Measurements from ENCODE around the gene LIPC. TPM values are rescaled to one million over a fixed set of nuclear protein-coding genes. Genes with fewer than 3 reads are reported as not detected.

The LIPC gene
- total RNA-seq, 1 experiment from 2014 or later, result not detected

GRCh38 chr15:58453931-58454793 lies 22.4 kb downstream of the LIPC start:
- no peak overlapping the region for H3K9ac ChIP-seq (ENCODE audit: low read length)
- H3K4me3 ChIP-seq (replicated peaks in 1 of 2; ENCODE audit: low read depth in 1 of 2, low read length in 2 of 2), result no peak overlapping the region
- TF ChIP-seq EZH2 (IDR thresholded peaks at IDR 0.05) (no peak), YY1 (IDR thresholded peaks at IDR 0.05; ENCODE audit: extremely low read depth, insufficient replicate concordance, low read depth, low read length) (no peak), MAX (IDR thresholded peaks at IDR 0.05) (no peak)
- TF ChIP-seq, protein P1, sequence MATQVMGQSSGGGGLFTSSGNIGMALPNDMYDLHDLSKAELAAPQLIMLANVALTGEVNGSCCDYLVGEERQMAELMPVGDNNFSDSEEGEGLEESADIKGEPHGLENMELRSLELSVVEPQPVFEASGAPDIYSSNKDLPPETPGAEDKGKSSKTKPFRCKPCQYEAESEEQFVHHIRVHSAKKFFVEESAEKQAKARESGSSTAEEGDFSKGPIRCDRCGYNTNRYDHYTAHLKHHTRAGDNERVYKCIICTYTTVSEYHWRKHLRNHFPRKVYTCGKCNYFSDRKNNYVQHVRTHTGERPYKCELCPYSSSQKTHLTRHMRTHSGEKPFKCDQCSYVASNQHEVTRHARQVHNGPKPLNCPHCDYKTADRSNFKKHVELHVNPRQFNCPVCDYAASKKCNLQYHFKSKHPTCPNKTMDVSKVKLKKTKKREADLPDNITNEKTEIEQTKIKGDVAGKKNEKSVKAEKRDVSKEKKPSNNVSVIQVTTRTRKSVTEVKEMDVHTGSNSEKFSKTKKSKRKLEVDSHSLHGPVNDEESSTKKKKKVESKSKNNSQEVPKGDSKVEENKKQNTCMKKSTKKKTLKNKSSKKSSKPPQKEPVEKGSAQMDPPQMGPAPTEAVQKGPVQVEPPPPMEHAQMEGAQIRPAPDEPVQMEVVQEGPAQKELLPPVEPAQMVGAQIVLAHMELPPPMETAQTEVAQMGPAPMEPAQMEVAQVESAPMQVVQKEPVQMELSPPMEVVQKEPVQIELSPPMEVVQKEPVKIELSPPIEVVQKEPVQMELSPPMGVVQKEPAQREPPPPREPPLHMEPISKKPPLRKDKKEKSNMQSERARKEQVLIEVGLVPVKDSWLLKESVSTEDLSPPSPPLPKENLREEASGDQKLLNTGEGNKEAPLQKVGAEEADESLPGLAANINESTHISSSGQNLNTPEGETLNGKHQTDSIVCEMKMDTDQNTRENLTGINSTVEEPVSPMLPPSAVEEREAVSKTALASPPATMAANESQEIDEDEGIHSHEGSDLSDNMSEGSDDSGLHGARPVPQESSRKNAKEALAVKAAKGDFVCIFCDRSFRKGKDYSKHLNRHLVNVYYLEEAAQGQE (IDR thresholded peaks at IDR 0.05; ENCODE audit: low read depth), result no peak
- ChIA-PET CTCF (no interaction called here), POLR2A (no interaction called here), RAD21 (ENCODE audit: low non-redundant PET in 1 of 2, low total read pairs in 2 of 2, uncharacterized antibody in 2 of 2, unreplicated experiment in 2 of 2) (no interaction called here)
- intact Hi-C loops (cut with micrococcal nuclease), result no loop called here
- no peaks in the 10 kb centered on the region for H3K9me3 ChIP-seq (ENCODE audit: control insufficient read depth in 1 of 2, insufficient read depth in 1 of 2, low read depth in 1 of 2, low read length in 2 of 2)
- peaks cover 9 to 23% of the 10 kb centered on the region in 2 experiments; a peak in 3 of 4 replicates for H3K4me1 ChIP-seq (ENCODE audit: control insufficient read depth in 1 of 2, insufficient read depth in 2 of 2, low read length in 2 of 2)
- H3K27ac ChIP-seq (ENCODE audit: low read depth, low read length), result no peak overlapping the region
- no peaks in the 10 kb centered on the region for H4K20me1 ChIP-seq (ENCODE audit: insufficient read depth)
- no peak for DNase-seq (ENCODE audit: low read depth, low spot score)
- no peaks in the 10 kb centered on the region for H3K27me3 ChIP-seq (ENCODE audit: insufficient read depth, low read length)
- no peaks in the 10 kb centered on the region for H3K9me2 ChIP-seq (ENCODE audit: insufficient read depth)
- H3K4me2 ChIP-seq (ENCODE audit: low read length), result no peak overlapping the region
- BruUV-seq (replicated peaks), result no TSS peak
- no peak overlapping the region for H2AFZ ChIP-seq (ENCODE audit: low read depth, low read length, poor library complexity, severe bottlenecking)
- no peak for ATAC-seq
- H3K79me2 ChIP-seq (ENCODE audit: insufficient read depth, low read length), result no peaks in the 10 kb centered on the region
- H3K36me3 ChIP-seq (ENCODE audit: control insufficient read depth in 1 of 2, insufficient read depth in 2 of 2, low read length in 2 of 2), result no peaks in the 10 kb centered on the region
